Suppressor macrophage treated with lipopolysaccharide for 4 hours (primary cell): ENCODE results near the gene PMM2.

Experiments used
- DNase-seq: peaks from one replicate; pipeline ENCODE4 v3.0.0-alpha.2; 2020

Gene PMM2

GRCh38 chr16:8853150-8853549 is 55.5 kb downstream of the PMM2 start:
- no peak for DNase-seq

- DNase-seq: no peak
These were observed 56.0 kb downstream of the PMM2 start for GRCh38 chr16:8853611-8854010.

GRCh38 chr16:8854298-8854948 is 56.8 kb downstream of the PMM2 start:
- no peak for DNase-seq

GRCh38 chr16:8855051-8855786 is 57.6 kb downstream of the PMM2 start:
- DNase-seq: no peak

- DNase-seq: no peak
These were observed 58.3 kb downstream of the PMM2 start for GRCh38 chr16:8855972-8856371.

GRCh38 chr16:8858994-8859912 is 61.6 kb downstream of the PMM2 start:
- DNase-seq: no peak

- no peak for DNase-seq
These were observed 62.6 kb downstream of the PMM2 start for GRCh38 chr16:8859913-8860881.

GRCh38 chr16:8861563-8862308 is 64.1 kb downstream of the PMM2 start:
- no peak for DNase-seq

- no peak for DNase-seq
These were observed 64.9 kb downstream of the PMM2 start for GRCh38 chr16:8862309-8863130.

- DNase-seq: no peak
These were observed 66.2 kb downstream of the PMM2 start for GRCh38 chr16:8863594-8864424.

- DNase-seq: no peak
These were observed 67.0 kb downstream of the PMM2 start for GRCh38 chr16:8864480-8865110.

GRCh38 chr16:8865145-8865882 is 67.7 kb downstream of the PMM2 start:
- no peak for DNase-seq

- no peak for DNase-seq
These were observed 68.7 kb downstream of the PMM2 start for GRCh38 chr16:8866118-8866883.

GRCh38 chr16:8866884-8867215 is 69.2 kb downstream of the PMM2 start:
- DNase-seq: no peak

- DNase-seq: no peak
These were observed 69.7 kb downstream of the PMM2 start for GRCh38 chr16:8867216-8867931.

GRCh38 chr16:8867932-8868415 is 70.3 kb downstream of the PMM2 start:
- peak; percentile 35 for DNase-seq
